Nephron (organoid): Measurements from ENCODE around the gene MRPL4.
A peak's percentile ranks its signal among the peaks of the same experiment; 100 is the strongest.

Experiments used
- H3K27ac Mint-ChIP-seq, 3 experiments: 2 replicates each; pipeline ENCODE4 v1.8.0; 2020; ENCODE audit warnings: mixed read lengths in 3 of 3, mild to moderate bottlenecking in 2 of 3, moderate library complexity in 1 of 3
- H3K27me3 Mint-ChIP-seq: 2 replicates; pipeline ENCODE4 v1.8.0; 2021; ENCODE audit warnings: low read depth, mild to moderate bottlenecking, moderate library complexity, mixed read lengths
- H3K36me3 Mint-ChIP-seq: 2 replicates; pipeline ENCODE4 v1.8.0; 2020; ENCODE audit warnings: low read depth, mixed read lengths
- H3K4me1 Mint-ChIP-seq: 2 replicates; pipeline ENCODE4 v1.8.0; 2020; ENCODE audit warnings: mixed read lengths
- H3K4me3 Mint-ChIP-seq, 3 experiments: 2 replicates each; pipeline ENCODE4 v1.8.0; 2020; ENCODE audit warnings: mild to moderate bottlenecking in 3 of 3, mixed read lengths in 3 of 3, moderate library complexity in 2 of 3
- H3K9me3 Mint-ChIP-seq: 2 replicates; pipeline ENCODE4 v1.8.0; 2020; ENCODE audit warnings: mixed read lengths
- CTCF ChIP-seq, 3 experiments: fragments of 200-600 bp; sonication (generic); IDR thresholded peaks; one replicate each; pipeline ENCODE4 v1.5.0; 2021; ENCODE audit warnings: antibody characterized with exemption in 3 of 3; ENCODE audit not compliant: unreplicated experiment in 3 of 3

The MRPL4 gene

GRCh38 chr19:10226376-10227025 is 25.5 kb upstream of the MRPL4 start:
- no peak for TF ChIP-seq CTCF (IDR thresholded peaks at IDR 0.05; ENCODE audit: unreplicated experiment in 3 of 3)
- Mint-ChIP-seq H3K36me3 (peaks cover 21% of the 10 kb centered on the region), H3K4me3 (peak overlapping the region; percentile 58 to 71 (median 62)), H3K9me3 (no peaks in the 10 kb centered on the region), H3K4me1 (peaks cover 14% of the 10 kb centered on the region), H3K27ac (peak overlapping the region; percentile 92 to 97 (median 93)), H3K27me3 (no peaks in the 10 kb centered on the region)

- Mint-ChIP-seq H3K36me3 (peaks cover 15% of the 10 kb centered on the region), H3K27me3 (no peaks in the 10 kb centered on the region), H3K9me3 (no peaks in the 10 kb centered on the region), H3K4me1 (peaks cover 19% of the 10 kb centered on the region), H3K27ac (peak overlapping the region; percentile 92 to 97 (median 93)), H3K4me3 (peak overlapping the region; percentile 43 to 63 (median 50))
- TF ChIP-seq CTCF (IDR thresholded peaks at IDR 0.05; ENCODE audit: unreplicated experiment in 3 of 3): peak in 1 of 3 experiments; percentile 6
These were observed 24.7 kb upstream of the MRPL4 start for GRCh38 chr19:10227026-10227971.

GRCh38 chr19:10228393-10228792 is 23.6 kb upstream of the MRPL4 start:
- Mint-ChIP-seq H3K9me3 (no peaks in the 10 kb centered on the region), H3K4me1 (peaks cover 19% of the 10 kb centered on the region), H3K27ac (peak overlapping the region; percentile 80 to 93 (median 93)), H3K27me3 (no peaks in the 10 kb centered on the region), H3K36me3 (peaks cover 11% of the 10 kb centered on the region), H3K4me3 (peak overlapping the region; percentile 91 to 94 (median 92))
- TF ChIP-seq CTCF (IDR thresholded peaks at IDR 0.05; ENCODE audit: unreplicated experiment in 3 of 3): no peak

- Mint-ChIP-seq H3K4me1 (peaks cover 19% of the 10 kb centered on the region), H3K27ac (peak overlapping the region; percentile 80 to 93 (median 93)), H3K4me3 (peak overlapping the region; percentile 91 to 94 (median 92)), H3K36me3 (peaks cover 9% of the 10 kb centered on the region), H3K9me3 (no peaks in the 10 kb centered on the region), H3K27me3 (no peaks in the 10 kb centered on the region)
- peak; percentile 45 to 52 (median 48) for TF ChIP-seq CTCF (IDR thresholded peaks at IDR 0.05; ENCODE audit: unreplicated experiment in 3 of 3)
These were observed 23.1 kb upstream of the MRPL4 start for GRCh38 chr19:10228920-10229319.

- Mint-ChIP-seq H3K4me1 (peaks cover 23% of the 10 kb centered on the region), H3K9me3 (no peaks in the 10 kb centered on the region), H3K27me3 (no peaks in the 10 kb centered on the region), H3K27ac (peak overlapping the region; percentile 88 to 93 (median 92)), H3K4me3 (peak overlapping the region; percentile 91 to 94 (median 92)), H3K36me3 (no peaks in the 10 kb centered on the region)
- peak in 2 of 3 experiments; percentile 10 to 19 for TF ChIP-seq CTCF (IDR thresholded peaks at IDR 0.05; ENCODE audit: unreplicated experiment in 3 of 3)
These were observed 21.7 kb upstream of the MRPL4 start for GRCh38 chr19:10230173-10230860.
